Measurements from ENCODE around the gene IGFBP1.
"Not testable (repeated sequence)": the region's sequence is repeated elsewhere in the genome, so short reads cannot be mapped to it uniquely, and the experiment has no call there.

IGFBP1 gene

DNA sequence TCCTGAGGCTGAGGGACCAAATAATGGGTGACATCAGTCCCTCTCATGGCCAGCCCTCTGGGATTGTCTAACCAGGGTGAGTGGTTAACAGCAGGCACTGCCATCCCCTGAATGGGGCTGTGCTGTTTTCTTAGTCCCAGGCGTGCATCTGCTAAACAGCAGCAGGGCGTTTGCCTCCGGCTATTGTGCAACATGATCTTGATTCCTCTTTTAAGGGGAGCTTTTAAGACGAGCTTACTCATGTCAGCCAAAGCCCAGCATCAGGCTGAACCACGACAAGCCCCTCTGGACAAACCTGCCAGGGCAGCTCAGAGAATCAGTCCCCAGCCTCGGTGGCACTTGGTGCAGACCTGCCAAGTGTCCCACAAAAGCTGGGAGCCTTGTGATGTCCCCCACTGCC lies 49.0 kb downstream of the IGFBP1 start:
- DNase-seq (ENCODE audit: low read depth in 4 of 4, low spot score in 1 of 4): no peak

DNA sequence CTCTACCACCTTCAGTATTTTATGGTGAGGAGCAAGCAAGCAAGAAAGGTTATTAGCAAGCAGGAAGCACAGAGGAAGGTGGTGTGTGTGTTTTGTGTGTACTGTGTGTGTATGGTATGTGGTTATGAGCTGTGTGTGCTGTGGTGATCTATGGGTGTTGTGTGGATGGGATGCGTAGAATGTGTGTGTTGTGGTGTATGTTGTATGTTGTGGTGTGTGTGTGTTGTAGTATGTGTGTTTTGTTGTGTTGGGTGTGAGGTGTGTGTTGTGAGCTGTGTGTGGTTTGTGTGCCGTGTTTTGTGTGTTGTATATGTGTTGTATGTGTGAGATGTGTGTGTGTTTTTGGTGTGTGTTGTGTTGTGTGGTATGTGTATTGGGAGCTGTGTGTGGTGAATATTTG lies 49.6 kb downstream of the IGFBP1 start:
- DNase-seq (ENCODE audit: low read depth in 4 of 4, low spot score in 1 of 4): no peak

DNA sequence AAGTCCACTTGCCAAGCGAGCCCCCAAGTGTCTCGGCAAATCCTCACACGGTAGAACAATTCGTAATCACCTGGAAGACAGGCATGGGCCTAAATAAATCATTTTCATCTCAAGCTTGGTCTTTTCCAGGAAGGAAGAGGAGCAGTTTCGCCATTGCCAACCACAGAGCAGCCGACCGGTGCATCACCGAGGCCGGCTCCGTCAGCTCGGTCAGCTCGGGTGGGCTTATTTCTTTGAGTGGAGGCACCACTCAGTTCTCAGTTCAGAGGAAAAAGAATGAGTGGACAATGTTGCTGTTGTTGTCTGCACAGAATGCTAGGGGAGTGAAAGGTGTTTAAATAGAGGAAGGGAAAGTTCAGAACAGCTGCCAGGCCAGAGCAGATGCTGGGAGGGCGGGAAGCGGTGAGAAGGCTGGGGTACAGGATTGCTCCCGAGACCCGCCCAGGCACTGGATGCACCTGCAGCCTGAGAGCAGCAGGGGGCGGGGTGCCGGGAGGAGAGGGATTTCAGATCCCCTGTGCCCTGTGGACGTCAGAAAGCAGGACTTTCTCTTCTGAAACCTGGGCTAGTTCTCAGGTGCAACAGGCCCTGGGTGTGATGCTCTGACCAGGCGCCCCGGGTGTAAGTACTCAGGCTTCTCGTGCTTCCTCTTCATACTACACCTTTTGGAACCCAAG lies 50.5 kb downstream of the IGFBP1 start:
- no peak for DNase-seq (ENCODE audit: low read depth in 4 of 4, low spot score in 1 of 4)

DNA sequence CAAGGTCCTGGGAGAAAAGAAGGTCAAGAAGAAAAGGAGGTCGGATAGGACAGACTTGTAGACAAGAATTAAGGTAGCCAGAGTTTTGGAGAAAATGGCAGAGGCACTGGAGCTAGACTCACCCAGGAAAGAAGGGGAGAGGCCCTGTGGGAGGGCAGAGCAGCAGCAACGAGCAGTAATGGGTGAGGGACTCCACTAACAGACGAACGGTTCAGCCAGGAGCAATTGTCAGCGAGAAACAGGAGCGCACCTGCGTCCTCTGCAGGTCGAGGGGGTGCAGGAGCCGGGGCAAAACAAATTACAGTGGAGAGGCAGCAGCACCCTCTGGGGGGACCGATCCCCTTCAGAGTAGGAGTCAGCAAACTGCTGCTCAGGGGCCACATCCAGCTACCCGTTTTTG lies 51.3 kb downstream of the IGFBP1 start:
- no peak for DNase-seq (ENCODE audit: low read depth in 4 of 4, low spot score in 1 of 4)

DNA sequence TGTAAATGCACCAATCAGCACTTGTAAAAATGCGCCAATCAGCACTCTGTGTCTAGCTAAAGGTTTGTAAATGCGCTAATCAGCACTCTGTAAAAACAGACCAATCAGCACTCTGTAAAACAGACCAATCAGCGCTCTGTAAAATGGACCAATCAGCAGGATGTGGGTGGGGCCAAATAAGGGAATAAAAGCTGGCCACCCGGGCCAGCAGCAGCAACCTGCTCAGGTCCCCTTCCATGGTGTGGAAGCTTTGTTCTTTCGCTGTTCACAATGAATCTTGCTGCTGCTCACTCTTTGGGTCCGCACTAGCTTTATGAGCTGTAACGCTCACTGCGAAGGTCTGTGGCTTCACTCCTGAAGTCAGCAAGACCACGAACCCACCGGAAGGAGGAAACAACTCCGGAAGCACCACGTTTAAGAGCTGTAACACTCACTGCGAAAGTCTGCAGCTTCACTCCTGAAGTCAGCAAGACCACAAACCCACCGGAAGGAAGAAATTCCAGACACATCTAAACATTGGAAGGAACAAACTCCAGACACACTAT lies 52.0 kb downstream of the IGFBP1 start:
- not testable (repeated sequence) for DNase-seq (ENCODE audit: low read depth in 4 of 4, low spot score in 1 of 4)

DNA sequence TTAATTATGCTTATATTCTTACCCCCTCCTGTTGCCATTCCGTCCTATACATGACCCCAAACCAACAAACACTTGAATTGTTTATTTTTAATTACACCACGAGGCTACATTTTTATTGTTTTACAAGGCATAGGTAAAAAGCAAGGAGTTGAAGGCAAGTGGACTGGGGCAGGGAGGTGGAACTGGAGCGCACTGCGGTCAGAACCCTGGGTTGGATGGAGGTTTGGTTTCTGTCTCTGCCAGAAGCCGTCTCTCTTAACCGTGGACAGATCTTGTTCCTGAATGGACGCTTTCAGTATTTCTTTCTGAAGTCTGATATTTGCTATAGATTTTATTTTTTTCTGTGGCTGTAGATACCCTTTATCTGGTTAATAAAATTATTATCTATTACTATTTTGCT lies 52.7 kb downstream of the IGFBP1 start:
- no peak for DNase-seq (ENCODE audit: low read depth in 4 of 4, low spot score in 1 of 4)

Measured in stimulated activated CD4-positive, alpha-beta T cell treated with anti-CD3 and anti-CD28 coated beads, Interleukin-1b, Interleukin-23, amount 100 ng/mL, for 24 hours (primary cell).